AG09309 (cell line): ENCODE data around the gene PHC2.
A peak's percentile ranks its signal among the peaks of the same experiment; 100 is the strongest.

Source experiments
- DNase-seq: peaks from one replicate; pipeline ENCODE4 v3.0.0-alpha.2; 2010; ENCODE audit warnings: low read depth
- H3K4me3 ChIP-seq: 2 replicates; pipeline ENCODE4 v1.5.1; 2011; ENCODE audit warnings: mild to moderate bottlenecking, low read depth, low read length, moderate library complexity; ENCODE audit not compliant: control insufficient read depth
- TF ChIP-seq, protein P1 (sequence below): IDR thresholded peaks from 2 replicates; pipeline ENCODE4 v1.5.1; 2011; ENCODE audit warnings: mild to moderate bottlenecking, low read depth, low read length, inconsistent platforms; ENCODE audit not compliant: insufficient read depth, control insufficient read depth; ENCODE audit errors: missing control alignments

PHC2 gene

DNA sequence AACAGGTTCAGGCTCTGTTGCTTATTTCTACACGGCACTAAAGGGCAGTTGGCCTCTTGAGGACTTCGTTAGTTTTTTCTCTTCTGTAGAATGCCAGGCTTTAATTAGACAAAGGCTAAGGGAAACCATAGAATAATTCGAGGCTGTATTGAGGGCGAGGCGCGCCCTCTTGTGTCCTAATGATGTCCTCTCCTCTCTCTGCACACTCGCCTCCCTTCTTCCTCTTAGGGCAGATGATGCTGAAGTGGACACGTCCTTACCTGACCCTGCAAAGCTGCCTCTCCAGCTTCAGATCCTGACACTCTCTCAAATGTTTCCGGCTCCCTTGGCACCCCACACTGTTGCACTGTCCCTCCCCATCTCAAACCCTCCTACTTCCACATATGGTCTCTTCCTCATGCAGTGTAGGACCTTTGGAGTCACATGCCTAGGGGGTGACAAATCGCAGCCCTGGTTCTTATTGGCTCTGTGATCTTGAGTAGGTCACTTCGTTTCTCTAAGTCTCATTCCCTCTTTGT is 39.7 kb upstream of the PHC2 start:
- DNase-seq: peak; percentile 55
- TF ChIP-seq, protein P1, sequence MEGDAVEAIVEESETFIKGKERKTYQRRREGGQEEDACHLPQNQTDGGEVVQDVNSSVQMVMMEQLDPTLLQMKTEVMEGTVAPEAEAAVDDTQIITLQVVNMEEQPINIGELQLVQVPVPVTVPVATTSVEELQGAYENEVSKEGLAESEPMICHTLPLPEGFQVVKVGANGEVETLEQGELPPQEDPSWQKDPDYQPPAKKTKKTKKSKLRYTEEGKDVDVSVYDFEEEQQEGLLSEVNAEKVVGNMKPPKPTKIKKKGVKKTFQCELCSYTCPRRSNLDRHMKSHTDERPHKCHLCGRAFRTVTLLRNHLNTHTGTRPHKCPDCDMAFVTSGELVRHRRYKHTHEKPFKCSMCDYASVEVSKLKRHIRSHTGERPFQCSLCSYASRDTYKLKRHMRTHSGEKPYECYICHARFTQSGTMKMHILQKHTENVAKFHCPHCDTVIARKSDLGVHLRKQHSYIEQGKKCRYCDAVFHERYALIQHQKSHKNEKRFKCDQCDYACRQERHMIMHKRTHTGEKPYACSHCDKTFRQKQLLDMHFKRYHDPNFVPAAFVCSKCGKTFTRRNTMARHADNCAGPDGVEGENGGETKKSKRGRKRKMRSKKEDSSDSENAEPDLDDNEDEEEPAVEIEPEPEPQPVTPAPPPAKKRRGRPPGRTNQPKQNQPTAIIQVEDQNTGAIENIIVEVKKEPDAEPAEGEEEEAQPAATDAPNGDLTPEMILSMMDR: peak; percentile 89
- H3K4me3 ChIP-seq: no peak overlapping the region

- TF ChIP-seq, protein P1: no peak
- DNase-seq: no peak
- no peak overlapping the region for H3K4me3 ChIP-seq
Observed at GRCh38 chr1:33469691-33470090, 38.8 kb upstream of the PHC2 start.

GRCh38 chr1:33468967-33469366 is 38.1 kb upstream of the PHC2 start:
- no peak overlapping the region for H3K4me3 ChIP-seq
- TF ChIP-seq, protein P1: no peak
- DNase-seq: no peak

DNA sequence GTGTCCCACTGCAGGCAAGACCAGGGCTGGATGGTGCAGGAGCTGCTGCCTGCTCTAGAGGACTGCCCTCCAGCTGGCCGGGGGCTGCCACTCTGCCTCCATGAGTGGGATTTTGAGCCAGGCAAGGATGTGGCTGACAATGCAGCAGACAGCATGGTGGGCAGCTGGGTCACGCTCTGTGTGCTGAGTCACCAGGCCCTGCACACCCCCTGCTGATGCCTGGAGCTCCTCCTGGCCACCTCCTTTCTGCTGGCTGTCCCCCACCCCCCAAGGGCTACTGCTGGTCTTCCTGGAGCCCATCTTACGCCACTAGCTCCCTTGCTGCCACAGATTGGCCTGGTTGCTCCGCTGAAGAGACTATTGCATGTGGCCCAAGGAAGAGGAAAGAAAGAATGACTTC is 37.6 kb upstream of the PHC2 start:
- DNase-seq: no peak
- H3K4me3 ChIP-seq: no peak overlapping the region
- TF ChIP-seq, protein P1: no peak

DNA sequence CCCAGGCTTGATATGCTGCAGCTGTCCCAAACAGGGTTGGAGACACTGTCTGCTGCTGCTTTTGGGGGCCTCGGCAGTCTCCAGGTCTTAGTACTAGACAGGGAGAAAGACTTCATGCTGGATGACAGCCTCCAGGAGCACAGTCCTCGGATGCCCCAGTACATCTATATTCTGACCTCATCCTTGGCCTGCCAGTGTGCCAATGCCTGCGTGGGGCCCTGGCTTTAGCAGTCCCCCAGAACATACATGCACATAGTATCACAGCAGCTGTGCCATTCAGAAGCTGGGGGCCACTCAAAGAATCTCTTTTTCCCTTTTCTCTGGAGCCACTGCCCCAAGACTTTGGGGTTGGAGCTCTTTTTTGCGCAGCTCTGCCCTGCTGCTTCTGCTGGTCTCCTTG is 37.1 kb upstream of the PHC2 start:
- H3K4me3 ChIP-seq: no peak overlapping the region
- TF ChIP-seq, protein P1: no peak
- no peak for DNase-seq

GRCh38 chr1:33466159-33466558 is 35.3 kb upstream of the PHC2 start:
- no peak for DNase-seq
- H3K4me3 ChIP-seq: no peak overlapping the region
- TF ChIP-seq, protein P1: no peak

DNA sequence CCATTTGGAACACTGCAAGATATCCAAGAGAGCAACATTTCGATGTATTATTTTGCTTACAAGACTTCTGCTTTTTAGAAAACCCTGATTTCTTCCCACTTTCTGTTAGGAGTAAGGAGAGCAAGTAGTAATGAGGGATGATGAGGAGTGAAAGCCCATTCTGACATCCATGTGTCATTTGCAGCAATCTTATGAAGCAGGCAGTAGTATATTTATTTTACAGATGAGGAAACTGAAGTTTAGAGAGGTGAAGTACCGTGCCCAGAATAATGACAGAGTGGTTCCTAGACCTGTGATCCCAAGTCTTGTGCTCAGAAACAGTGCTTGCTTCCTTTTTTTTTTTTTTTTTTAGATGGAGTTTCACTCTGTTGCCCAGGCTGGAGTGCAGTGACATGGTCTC is 34.4 kb upstream of the PHC2 start:
- TF ChIP-seq, protein P1: no peak
- H3K4me3 ChIP-seq: no peak overlapping the region
- no peak for DNase-seq
